Measurements from ENCODE around the gene DGKG. TPM values are rescaled to one million over a fixed set of nuclear protein-coding genes. Genes with fewer than 3 reads are reported as not detected.

Gene DGKG
- total RNA-seq, 1 donor: 2.5 TPM

GRCh38 chr3:186212611-186213010 lies 149.4 kb downstream of the DGKG start:
- no peaks in the 10 kb centered on the region for H3K9me3 ChIP-seq (ENCODE audit: low read depth, low read length)
- no peak overlapping the region for H3K4me3 ChIP-seq (ENCODE audit: low read length)
- H3K4me1 ChIP-seq (ENCODE audit: insufficient read depth, low read length): peaks cover 34% of the 10 kb centered on the region
- no peaks in the 10 kb centered on the region for H3K27me3 ChIP-seq (ENCODE audit: insufficient read depth, low read length)

GRCh38 chr3:186210852-186211500 lies 151.1 kb downstream of the DGKG start:
- Histone ChIP-seq H3K9me3 (ENCODE audit: low read depth, low read length) (no peaks in the 10 kb centered on the region), H3K27me3 (ENCODE audit: insufficient read depth, low read length) (no peaks in the 10 kb centered on the region), H3K4me1 (ENCODE audit: insufficient read depth, low read length) (peaks cover 34% of the 10 kb centered on the region), H3K4me3 (ENCODE audit: low read length) (no peak overlapping the region)

GRCh38 chr3:186209810-186210752 lies 152.0 kb downstream of the DGKG start:
- Histone ChIP-seq H3K9me3 (ENCODE audit: low read depth, low read length) (no peaks in the 10 kb centered on the region), H3K4me3 (ENCODE audit: low read length) (no peak overlapping the region), H3K4me1 (ENCODE audit: insufficient read depth, low read length) (peaks cover 34% of the 10 kb centered on the region), H3K27me3 (ENCODE audit: insufficient read depth, low read length) (no peaks in the 10 kb centered on the region)

GRCh38 chr3:186208296-186208989 lies 153.6 kb downstream of the DGKG start:
- Histone ChIP-seq H3K27me3 (ENCODE audit: insufficient read depth, low read length) (no peaks in the 10 kb centered on the region), H3K4me3 (ENCODE audit: low read length) (no peak overlapping the region), H3K9me3 (ENCODE audit: low read depth, low read length) (no peaks in the 10 kb centered on the region), H3K4me1 (ENCODE audit: insufficient read depth, low read length) (peaks cover 34% of the 10 kb centered on the region)

GRCh38 chr3:186207515-186207914 lies 154.5 kb downstream of the DGKG start:
- Histone ChIP-seq H3K4me3 (ENCODE audit: low read length) (no peak overlapping the region), H3K4me1 (ENCODE audit: insufficient read depth, low read length) (peaks cover 34% of the 10 kb centered on the region), H3K27me3 (ENCODE audit: insufficient read depth, low read length) (no peaks in the 10 kb centered on the region), H3K9me3 (ENCODE audit: low read depth, low read length) (no peaks in the 10 kb centered on the region)

- no peaks in the 10 kb centered on the region for H3K27me3 ChIP-seq (ENCODE audit: insufficient read depth, low read length)
- no peak overlapping the region for H3K4me3 ChIP-seq (ENCODE audit: low read length)
- H3K9me3 ChIP-seq (ENCODE audit: low read depth, low read length): no peaks in the 10 kb centered on the region
- no peaks in the 10 kb centered on the region for H3K4me1 ChIP-seq (ENCODE audit: insufficient read depth, low read length)
These were observed 161.3 kb downstream of the DGKG start for GRCh38 chr3:186200726-186201125.

- Histone ChIP-seq H3K4me1 (ENCODE audit: insufficient read depth, low read length) (peaks cover 7% of the 10 kb centered on the region), H3K27me3 (ENCODE audit: insufficient read depth, low read length) (peaks cover 11% of the 10 kb centered on the region), H3K4me3 (ENCODE audit: low read length) (no peak overlapping the region), H3K9me3 (ENCODE audit: low read depth, low read length) (no peaks in the 10 kb centered on the region)
These were observed 163.6 kb downstream of the DGKG start for GRCh38 chr3:186198442-186198841.

- Histone ChIP-seq H3K4me3 (ENCODE audit: low read length) (no peak overlapping the region), H3K27me3 (ENCODE audit: insufficient read depth, low read length) (peaks cover 15% of the 10 kb centered on the region), H3K9me3 (ENCODE audit: low read depth, low read length) (no peaks in the 10 kb centered on the region), H3K4me1 (ENCODE audit: insufficient read depth, low read length) (peaks cover 7% of the 10 kb centered on the region)
These were observed 167.6 kb downstream of the DGKG start for GRCh38 chr3:186194451-186194811.

GRCh38 chr3:186193534-186194450 lies 168.2 kb downstream of the DGKG start:
- H3K27me3 ChIP-seq (ENCODE audit: insufficient read depth, low read length): peaks cover 15% of the 10 kb centered on the region
- peaks cover 7% of the 10 kb centered on the region for H3K4me1 ChIP-seq (ENCODE audit: insufficient read depth, low read length)
- H3K4me3 ChIP-seq (ENCODE audit: low read length): no peak overlapping the region
- no peaks in the 10 kb centered on the region for H3K9me3 ChIP-seq (ENCODE audit: low read depth, low read length)

- Histone ChIP-seq H3K9me3 (ENCODE audit: low read depth, low read length) (no peaks in the 10 kb centered on the region), H3K27me3 (ENCODE audit: insufficient read depth, low read length) (peaks cover 15% of the 10 kb centered on the region), H3K4me3 (ENCODE audit: low read length) (no peak overlapping the region), H3K4me1 (ENCODE audit: insufficient read depth, low read length) (peaks cover 7% of the 10 kb centered on the region)
These were observed 169.2 kb downstream of the DGKG start for GRCh38 chr3:186192823-186193222.

GRCh38 chr3:186189492-186189891 lies 172.5 kb downstream of the DGKG start:
- Histone ChIP-seq H3K4me1 (ENCODE audit: insufficient read depth, low read length) (peaks cover 29% of the 10 kb centered on the region), H3K9me3 (ENCODE audit: low read depth, low read length) (no peaks in the 10 kb centered on the region), H3K27me3 (ENCODE audit: insufficient read depth, low read length) (peaks cover 11% of the 10 kb centered on the region), H3K4me3 (ENCODE audit: low read length) (no peak overlapping the region)

GRCh38 chr3:186187401-186188275 lies 174.4 kb downstream of the DGKG start:
- Histone ChIP-seq H3K27me3 (ENCODE audit: insufficient read depth, low read length) (no peaks in the 10 kb centered on the region), H3K4me3 (ENCODE audit: low read length) (no peak overlapping the region), H3K9me3 (ENCODE audit: low read depth, low read length) (no peaks in the 10 kb centered on the region), H3K4me1 (ENCODE audit: insufficient read depth, low read length) (peaks cover 35% of the 10 kb centered on the region)

GRCh38 chr3:186185194-186185787 lies 176.7 kb downstream of the DGKG start:
- no peaks in the 10 kb centered on the region for H3K9me3 ChIP-seq (ENCODE audit: low read depth, low read length)
- H3K27me3 ChIP-seq (ENCODE audit: insufficient read depth, low read length): no peaks in the 10 kb centered on the region
- H3K4me1 ChIP-seq (ENCODE audit: insufficient read depth, low read length): peaks cover 35% of the 10 kb centered on the region
- no peak overlapping the region for H3K4me3 ChIP-seq (ENCODE audit: low read length)
